Body of pancreas (tissue), 4 donors: Measurements from ENCODE around the gene CSDE1. TPM values are rescaled to one million over a fixed set of nuclear protein-coding genes. Genes with fewer than 3 reads are reported as not detected.

Experiments used
- ATAC-seq: fragments of 150-250 bp; one replicate; pipeline ENCODE4 v1.9.1; 2016
- DNase-seq, 4 donors: peaks; one replicate each; pipeline ENCODE4 v3.0.0-alpha.2; 2019
- H3K27ac ChIP-seq, 4 donors: fragments of 200-600 bp; sonication (generic); 1 replicate in 3 of 4; 2 replicates in 1 of 4; pipeline versions ENCODE4 v1.5.1 to v1.6.1; 2016 to 2019; ENCODE audit warnings: mild to moderate bottlenecking in 1 of 4, mixed read lengths in 1 of 4, moderate library complexity in 1 of 4
- H3K27me3 ChIP-seq, 2 donors: fragments of 200-600 bp; sonication (generic); one replicate each; pipeline ENCODE4 v1.6.0; 2016; ENCODE audit warnings: mild to moderate bottlenecking in 1 of 2
- H3K36me3 ChIP-seq, 2 donors: fragments of 200-600 bp; sonication (generic); replicated peaks in 1 of 2; 2 replicates each; pipeline ENCODE4 v1.5.1; 2016; ENCODE audit warnings: low read depth in 2 of 2; ENCODE audit not compliant: insufficient read depth in 1 of 2
- H3K4me1 ChIP-seq: fragments of 200-600 bp; sonication (generic); one replicate; pipeline ENCODE4 v1.6.0; 2016
- H3K4me3 ChIP-seq, 2 donors: fragments of 200-600 bp; sonication (generic); 1 replicate in 1 of 2; 2 replicates in 1 of 2; pipeline ENCODE4 v1.5.1; 2016 to 2019
- H3K9me3 ChIP-seq, 3 donors: fragments of 200-600 bp; sonication (generic); 1 replicate in 2 of 3; 2 replicates in 1 of 3; pipeline ENCODE4 v1.5.1; 2016
- CTCF ChIP-seq, 7 experiments: fragments of 450-650 bp in 4 of 7; fragments of 200-600 bp in 3 of 7; sonication (generic) in 3 of 7; IDR thresholded peaks; one replicate each; pipeline ENCODE4 v1.5.1; 2016 to 2019; ENCODE audit warnings: antibody characterized with exemption in 7 of 7
- POLR2A ChIP-seq, 3 donors: fragments of 450-650 bp; IDR thresholded peaks; one replicate each; pipeline ENCODE4 v1.6.1; 2016; ENCODE audit warnings: antibody characterized with exemption in 3 of 3, mild to moderate bottlenecking in 2 of 3
- WGBS, 2 donors: methylation state at CpG; one replicate each; pipeline ENCODE4 v1.1.5; 2017; 5-methylcytosine and 5-hydroxymethylcytosine counted together
- intact Hi-C: fragments of 100-400 bp; cut with DNase I; formaldehyde crosslinking; loops from one replicate; pipeline ENCODE4 v1.15.1; 2023
- total RNA-seq, 2 donors: library from RNA; depleted of rRNA; stranded (reverse); fragments of >200 nt; gene quantifications; one replicate each; pipeline ENCODE4 v1.1.0, GENCODE V29; 2016

Gene CSDE1
- total RNA-seq, 2 donors from 2014 or later: 138 to 221 TPM

DNA sequence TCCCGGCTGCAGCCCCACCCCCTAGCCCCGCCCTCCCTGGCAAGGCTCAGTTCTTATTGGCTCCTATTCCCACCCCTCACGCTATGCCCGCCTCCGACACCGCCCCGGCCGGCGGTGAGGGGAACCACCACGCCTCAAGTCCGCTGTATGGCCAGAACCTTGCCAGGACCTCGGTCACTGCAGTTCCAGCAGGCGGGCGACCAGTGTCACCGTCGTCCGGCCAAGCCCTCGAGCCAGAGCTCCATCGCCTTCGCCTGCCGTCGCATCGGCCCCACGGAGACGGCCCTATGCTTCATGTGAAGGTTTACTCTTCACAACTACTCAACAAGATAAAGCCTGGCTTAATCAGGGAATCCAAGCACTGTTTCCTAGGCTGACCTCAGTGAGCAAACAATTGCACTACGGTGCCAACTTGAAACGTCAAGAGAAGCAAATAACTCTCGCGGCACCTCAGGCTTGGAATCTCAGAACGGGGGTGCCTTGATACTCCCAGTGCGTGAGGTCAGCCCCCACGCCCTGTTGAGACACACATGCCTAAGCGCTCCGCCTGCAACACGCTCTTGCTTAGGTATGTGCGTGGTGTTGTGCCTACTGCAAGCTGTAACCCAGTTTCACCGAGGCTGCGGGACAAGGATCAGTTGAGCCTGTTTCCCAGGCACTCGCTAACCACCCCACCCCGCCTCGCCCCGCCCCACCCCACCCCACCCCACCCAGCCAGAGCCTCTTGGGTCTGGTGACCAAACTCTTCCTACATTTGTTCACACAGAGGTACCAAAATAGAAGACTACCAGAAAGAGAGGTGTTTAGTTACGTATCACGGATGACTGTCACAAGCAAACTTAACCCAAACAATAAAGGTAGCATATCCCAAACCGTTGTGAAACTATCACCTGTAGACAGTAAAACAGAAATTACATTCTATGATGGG lies 87.4 kb downstream of the CSDE1 start:
- Histone ChIP-seq H3K9me3 (no peaks in the 10 kb centered on the region), H3K4me1 (peaks cover 15% of the 10 kb centered on the region), H3K36me3 (no peaks in the 10 kb centered on the region), H3K27me3 (no peaks in the 10 kb centered on the region), H3K27ac (peak overlapping the region; percentile 78 to 97 (median 93)), H3K4me3 (peak overlapping the region; percentile 68 to 76)
- intact Hi-C loops: no loop called here
- 1 to 3% methylated on average over 30 to 45 of the region's 45 CpGs for WGBS, 2 donors
- peak; percentile 97 for ATAC-seq
- peak; percentile 95 to 96 (median 96) for DNase-seq
- TF ChIP-seq POLR2A (IDR thresholded peaks at IDR 0.05): peak; percentile 80 to 94 (median 88)
- peak in 3 of 7 experiments; percentile 29 to 43 (median 35) for TF ChIP-seq CTCF (IDR thresholded peaks at IDR 0.05)

- intact Hi-C loops: no loop called here
- Histone ChIP-seq H3K4me3 (peak within 1 kb of the TSS; percentile 68 to 76), H3K27ac (peak within 1 kb of the TSS; percentile 78 to 97 (median 93)), H3K27me3 (no peaks in the 10 kb centered on the region), H3K4me1 (peaks cover 15% of the 10 kb centered on the region), H3K36me3 (no peaks in the 10 kb centered on the region), H3K9me3 (no peaks in the 10 kb centered on the region)
- DNase-seq: no peak
- ATAC-seq: peak; percentile 58
- 0 to 10% methylated on average over 2 to 46 of the region's 50 CpGs for WGBS, 2 donors
- TF ChIP-seq CTCF (IDR thresholded peaks at IDR 0.05): no peak
- no peak for TF ChIP-seq POLR2A (IDR thresholded peaks at IDR 0.05)
Observed at GRCh38 chr1:114669562-114670082, 88.2 kb downstream of the CSDE1 start, which contains the start of gene DENND2C. Gene DENND2C, minus strand, starts transcription at chr1:114670049. Its CDS starts 44,065 bp downstream, at chr1:114625984.

DNA sequence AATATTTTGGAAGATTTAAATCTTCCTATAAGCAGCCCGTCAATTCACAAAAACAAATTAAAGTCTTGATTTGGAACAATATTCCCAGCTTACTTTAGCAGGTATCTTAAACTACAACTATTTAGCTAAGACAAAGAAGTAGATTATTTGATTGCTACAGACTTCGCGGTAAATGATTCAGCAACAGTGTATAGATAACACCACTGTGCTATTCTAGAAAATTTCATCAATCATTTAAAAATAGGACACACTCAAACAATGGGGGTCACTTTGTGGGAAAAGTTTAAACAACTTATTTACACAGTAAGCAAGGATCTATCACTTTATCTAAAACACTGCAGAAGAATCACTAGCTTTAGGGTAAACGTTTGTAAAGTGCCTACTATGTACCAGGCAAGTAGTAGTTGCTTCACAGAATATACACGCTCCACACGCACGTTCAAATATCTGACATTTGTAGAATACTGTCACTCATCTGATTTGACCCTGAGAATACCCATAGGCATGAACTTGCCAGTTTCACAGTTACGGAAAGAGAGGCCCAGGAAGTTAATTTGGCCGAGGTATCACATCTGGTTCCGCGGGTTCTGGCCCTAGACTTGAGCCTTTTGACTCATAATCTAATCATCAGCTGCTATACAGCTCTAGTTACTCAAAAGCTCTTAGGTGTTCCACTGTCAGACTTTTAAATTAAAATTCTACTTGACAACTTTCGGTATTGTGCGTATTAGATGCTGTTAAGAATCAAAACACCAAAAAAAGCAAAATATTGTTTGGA lies 88.8 kb downstream of the CSDE1 start:
- intact Hi-C loops: no loop called here
- H3K27ac ChIP-seq: peak overlapping the region; percentile 78 to 97 (median 93)
- no peaks in the 10 kb centered on the region for H3K27me3 ChIP-seq
- TF ChIP-seq POLR2A (IDR thresholded peaks at IDR 0.05): no peak
- TF ChIP-seq CTCF (IDR thresholded peaks at IDR 0.05): no peak
- H3K36me3 ChIP-seq: no peaks in the 10 kb centered on the region
- peak overlapping the region; percentile 68 to 76 for H3K4me3 ChIP-seq
- ATAC-seq (no peak), DNase-seq (peak; percentile 17 to 31 (median 23))
- peaks cover 15% of the 10 kb centered on the region for H3K4me1 ChIP-seq
- WGBS, 2 donors: 11 to 18% methylated on average over 13 of the region's 13 CpGs
- H3K9me3 ChIP-seq: no peaks in the 10 kb centered on the region

DNA sequence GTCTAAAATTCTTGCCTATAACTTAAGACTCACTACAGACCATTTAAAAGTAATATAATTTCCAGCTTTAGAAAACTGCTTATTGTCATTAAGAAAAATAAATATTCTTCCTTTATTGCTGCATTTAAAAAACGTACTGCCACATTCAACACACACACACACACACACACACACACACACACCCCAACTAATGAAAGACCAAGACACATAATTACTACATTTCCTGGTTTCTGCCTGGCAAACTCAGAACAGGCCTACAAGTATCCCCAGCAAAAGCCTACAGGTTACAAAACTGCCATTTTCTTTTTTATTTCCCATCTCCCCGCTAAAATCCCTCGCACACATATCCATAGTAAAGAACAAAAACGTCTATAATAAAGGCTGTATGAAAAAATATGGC lies 89.4 kb downstream of the CSDE1 start:
- H3K27ac ChIP-seq: peak overlapping the region in 3 of 4 donors; percentile 78 to 97 (median 89)
- H3K9me3 ChIP-seq: no peaks in the 10 kb centered on the region
- no peak for TF ChIP-seq CTCF (IDR thresholded peaks at IDR 0.05)
- ATAC-seq (no peak), DNase-seq (no peak)
- WGBS, 2 donors: 60 to 70% methylated on average over 4 of the region's 4 CpGs
- H3K4me1 ChIP-seq: peaks cover 15% of the 10 kb centered on the region
- H3K36me3 ChIP-seq: no peaks in the 10 kb centered on the region
- intact Hi-C loops: no loop called here
- H3K27me3 ChIP-seq: no peaks in the 10 kb centered on the region
- no peak overlapping the region for H3K4me3 ChIP-seq
